Omental fat pad (tissue), 4 donors: ENCODE data around the gene LCP2. TPM values are rescaled to one million over a fixed set of nuclear protein-coding genes. Genes with fewer than 3 reads are reported as not detected.

ENCODE experiments used
- ATAC-seq: fragments of 150-250 bp; one replicate; pipeline ENCODE4 v1.9.1; 2016; ENCODE audit warnings: mild to moderate bottlenecking, moderate library complexity; ENCODE audit not compliant: low FRiP score
- DNase-seq: peaks from one replicate; pipeline ENCODE4 v3.0.0-alpha.2; 2019; ENCODE audit warnings: low spot score
- CTCF ChIP-seq, 3 donors: fragments of 450-650 bp; IDR thresholded peaks; one replicate each; pipeline ENCODE4 v1.5.1; 2016 to 2017; ENCODE audit warnings: antibody characterized with exemption in 3 of 3, mild to moderate bottlenecking in 3 of 3, moderate library complexity in 2 of 3
- total RNA-seq, 4 donors: library from RNA; depleted of rRNA; stranded (reverse); fragments of >200 nt; gene quantifications; one replicate each; pipeline ENCODE4 v1.1.0, GENCODE V29; 2016

LCP2 gene
- total RNA-seq, 4 donors from 2014 or later = 33.5 to 81.2 (median 59.1) TPM

- DNase-seq (no peak), ATAC-seq (no peak)
Measured at GRCh38 chr5:170300361-170301013, 2.9 kb upstream of the LCP2 start.

GRCh38 chr5:170296935-170297588 is 515 bp downstream of the LCP2 start:
- DNase-seq (no peak), ATAC-seq (no peak)
- TF ChIP-seq CTCF (IDR thresholded peaks at IDR 0.05) = no peak

More at GRCh38 chr5:170300361-170301013, 2.9 kb upstream of the LCP2 start:
- TF ChIP-seq CTCF (IDR thresholded peaks at IDR 0.05) = no peak

- no peak for TF ChIP-seq CTCF (IDR thresholded peaks at IDR 0.05)
- ATAC-seq = no peak
- DNase-seq = no peak
Measured at GRCh38 chr5:170296036-170296934, 1.3 kb downstream of the LCP2 start.

GRCh38 chr5:170294556-170294955 is 3.0 kb downstream of the LCP2 start:
- DNase-seq (no peak), ATAC-seq (no peak)
- no peak for TF ChIP-seq CTCF (IDR thresholded peaks at IDR 0.05)

GRCh38 chr5:170294057-170294456 is 3.5 kb downstream of the LCP2 start:
- DNase-seq (no peak), ATAC-seq (no peak)
- no peak for TF ChIP-seq CTCF (IDR thresholded peaks at IDR 0.05)

- DNase-seq (no peak), ATAC-seq (no peak)
- no peak for TF ChIP-seq CTCF (IDR thresholded peaks at IDR 0.05)
Measured at GRCh38 chr5:170293273-170293672, 4.3 kb downstream of the LCP2 start.
